Thoracic aorta (tissue), 2 donors: ENCODE results near the gene MUC4. TPM values are rescaled to one million over a fixed set of nuclear protein-coding genes. Genes with fewer than 3 reads are reported as not detected.

Source experiments
- ATAC-seq: fragments of 150-250 bp; one replicate; pipeline ENCODE4 v1.8.0; 2017; ENCODE audit warnings: low read depth; ENCODE audit not compliant: insufficient number of reproducible peaks, low FRiP score
- DNase-seq: peaks from one replicate; pipeline ENCODE4 v3.0.0-alpha.2; 2020; ENCODE audit warnings: low spot score
- H3K27ac ChIP-seq, 2 donors: fragments of 200-600 bp; sonication (generic); 1 replicate in 1 of 2; 2 replicates in 1 of 2; pipeline ENCODE4 v1.5.1; 2016; ENCODE audit warnings: mild to moderate bottlenecking in 2 of 2, moderate library complexity in 2 of 2
- H3K27me3 ChIP-seq: fragments of 200-600 bp; sonication (generic); replicated peaks from 2 replicates; pipeline ENCODE4 v1.6.0; 2016; ENCODE audit warnings: mild to moderate bottlenecking; ENCODE audit not compliant: insufficient read depth
- H3K36me3 ChIP-seq: fragments of 200-600 bp; sonication (generic); one replicate; pipeline ENCODE4 v1.5.1; 2016
- H3K4me1 ChIP-seq, 2 donors: fragments of 200-600 bp; sonication (generic); 1 replicate in 1 of 2; 2 replicates in 1 of 2; pipeline versions ENCODE4 v1.5.1 to v1.6.0; 2016; ENCODE audit warnings: low read depth in 2 of 2, mild to moderate bottlenecking in 1 of 2; ENCODE audit not compliant: control insufficient read depth in 1 of 2
- H3K4me3 ChIP-seq: fragments of 200-600 bp; sonication (generic); 2 replicates; pipeline ENCODE4 v1.5.1; 2016; ENCODE audit warnings: mild to moderate bottlenecking
- H3K9me3 ChIP-seq: fragments of 200-600 bp; sonication (generic); 2 replicates; pipeline ENCODE4 v1.5.1; 2016
- total RNA-seq, 2 donors: library from RNA; depleted of rRNA; stranded (reverse); fragments of >200 nt; gene quantifications; one replicate each; pipeline versions ENCODE4 v1.1.0 to v1.2.3, GENCODE V29; 2016
- TF ChIP-seq, protein P1 (sequence below): fragments of 200-600 bp; sonication (generic); IDR thresholded peaks from one replicate; pipeline ENCODE4 v1.5.1; 2019; ENCODE audit warnings: antibody characterized with exemption

Gene MUC4
- total RNA-seq, 2 donors from 2014 or later: not detected

DNA sequence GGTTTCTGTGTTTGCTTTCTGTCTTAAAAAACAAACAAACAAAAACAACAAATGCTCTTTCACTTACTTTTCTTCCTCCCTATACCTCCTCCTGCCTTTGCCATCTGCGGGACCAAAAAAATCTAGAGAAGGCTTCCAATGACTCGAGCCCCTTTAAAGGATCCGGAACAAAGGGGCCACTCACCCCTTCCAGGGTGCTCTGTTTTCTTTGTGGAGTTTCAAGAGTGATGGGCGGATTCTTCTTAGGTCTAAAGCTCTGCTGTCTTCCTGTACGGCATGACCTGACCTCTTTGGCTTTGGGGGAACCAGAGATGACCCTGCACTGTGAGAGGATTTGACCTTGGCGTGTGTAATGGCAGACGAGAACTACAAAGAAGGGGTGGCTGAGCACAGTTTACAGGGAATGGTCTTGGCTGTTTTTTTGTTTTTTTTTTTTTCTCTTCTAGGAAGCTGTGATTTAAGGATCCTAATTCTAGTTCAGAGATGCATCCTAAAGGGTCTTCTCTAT, 93.2 kb downstream of the MUC4 start:
- Histone ChIP-seq H3K4me3 (no peak overlapping the region), H3K4me1 (no peaks in the 10 kb centered on the region), H3K9me3 (no peaks in the 10 kb centered on the region), H3K27ac (no peak overlapping the region), H3K36me3 (peaks cover 18% of the 10 kb centered on the region), H3K27me3 (no peaks in the 10 kb centered on the region)
- DNase-seq: no peak
- no peak for ATAC-seq
- TF ChIP-seq, protein P1, sequence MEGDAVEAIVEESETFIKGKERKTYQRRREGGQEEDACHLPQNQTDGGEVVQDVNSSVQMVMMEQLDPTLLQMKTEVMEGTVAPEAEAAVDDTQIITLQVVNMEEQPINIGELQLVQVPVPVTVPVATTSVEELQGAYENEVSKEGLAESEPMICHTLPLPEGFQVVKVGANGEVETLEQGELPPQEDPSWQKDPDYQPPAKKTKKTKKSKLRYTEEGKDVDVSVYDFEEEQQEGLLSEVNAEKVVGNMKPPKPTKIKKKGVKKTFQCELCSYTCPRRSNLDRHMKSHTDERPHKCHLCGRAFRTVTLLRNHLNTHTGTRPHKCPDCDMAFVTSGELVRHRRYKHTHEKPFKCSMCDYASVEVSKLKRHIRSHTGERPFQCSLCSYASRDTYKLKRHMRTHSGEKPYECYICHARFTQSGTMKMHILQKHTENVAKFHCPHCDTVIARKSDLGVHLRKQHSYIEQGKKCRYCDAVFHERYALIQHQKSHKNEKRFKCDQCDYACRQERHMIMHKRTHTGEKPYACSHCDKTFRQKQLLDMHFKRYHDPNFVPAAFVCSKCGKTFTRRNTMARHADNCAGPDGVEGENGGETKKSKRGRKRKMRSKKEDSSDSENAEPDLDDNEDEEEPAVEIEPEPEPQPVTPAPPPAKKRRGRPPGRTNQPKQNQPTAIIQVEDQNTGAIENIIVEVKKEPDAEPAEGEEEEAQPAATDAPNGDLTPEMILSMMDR: no peak

DNA sequence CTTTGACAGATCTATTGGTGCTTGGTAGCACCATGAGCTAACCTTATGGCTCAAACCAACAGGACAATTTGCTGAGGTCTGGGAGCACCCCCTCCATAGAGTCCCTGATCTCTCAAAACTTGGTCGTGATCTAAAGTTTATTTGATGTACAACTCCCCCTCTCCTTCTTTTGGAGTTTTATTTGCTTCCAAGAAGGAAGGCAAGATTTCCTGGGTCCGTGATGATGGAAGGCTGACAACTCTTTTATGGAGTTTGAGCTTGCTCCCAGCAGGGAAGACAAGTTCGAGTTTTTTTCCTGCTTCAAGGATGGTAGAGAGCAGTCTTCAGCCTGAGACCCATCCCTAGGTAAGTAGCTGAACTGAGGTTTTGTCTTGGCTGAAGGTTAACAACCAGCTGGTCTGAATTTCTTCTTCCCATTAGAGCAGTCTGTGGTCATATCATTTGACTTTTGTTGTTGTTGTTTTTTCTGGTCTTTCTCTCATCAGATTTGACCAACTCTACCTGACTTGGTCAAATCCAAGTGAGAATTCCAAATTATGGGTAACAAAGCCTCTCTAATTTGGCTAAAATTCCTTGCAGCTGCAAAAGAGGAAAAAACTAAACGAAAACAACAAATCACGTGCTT, 93.8 kb downstream of the MUC4 start:
- Histone ChIP-seq H3K27ac (no peak overlapping the region), H3K4me3 (no peak overlapping the region), H3K27me3 (no peaks in the 10 kb centered on the region), H3K9me3 (no peaks in the 10 kb centered on the region), H3K4me1 (no peaks in the 10 kb centered on the region), H3K36me3 (peaks cover 18% of the 10 kb centered on the region)
- no peak for ATAC-seq
- DNase-seq: no peak
- TF ChIP-seq, protein P1: no peak

DNA sequence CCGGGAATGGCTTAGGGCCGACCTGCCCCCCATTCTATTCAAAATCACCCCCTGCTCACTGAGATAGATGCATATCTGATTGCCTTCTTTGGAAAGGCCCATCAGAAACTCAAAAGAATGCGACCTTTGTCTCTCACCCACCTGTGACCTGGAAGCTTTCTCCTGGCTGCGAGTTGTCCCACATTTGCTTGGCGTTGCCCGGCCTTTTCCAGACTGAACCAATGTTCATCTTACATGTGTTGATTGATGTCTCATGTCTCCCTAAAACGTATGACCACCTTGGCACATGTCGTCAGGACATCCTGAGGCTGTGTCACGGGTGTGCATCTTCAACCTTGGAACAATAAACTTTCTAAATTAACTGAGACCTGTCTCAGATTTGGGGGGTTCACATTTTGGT, 94.3 kb downstream of the MUC4 start:
- H3K4me3 ChIP-seq: no peak overlapping the region
- peaks cover 18% of the 10 kb centered on the region for H3K36me3 ChIP-seq
- TF ChIP-seq, protein P1: no peak
- no peaks in the 10 kb centered on the region for H3K4me1 ChIP-seq
- H3K9me3 ChIP-seq: no peaks in the 10 kb centered on the region
- H3K27me3 ChIP-seq: no peaks in the 10 kb centered on the region
- DNase-seq (no peak), ATAC-seq (no peak)
- no peak overlapping the region for H3K27ac ChIP-seq

DNA sequence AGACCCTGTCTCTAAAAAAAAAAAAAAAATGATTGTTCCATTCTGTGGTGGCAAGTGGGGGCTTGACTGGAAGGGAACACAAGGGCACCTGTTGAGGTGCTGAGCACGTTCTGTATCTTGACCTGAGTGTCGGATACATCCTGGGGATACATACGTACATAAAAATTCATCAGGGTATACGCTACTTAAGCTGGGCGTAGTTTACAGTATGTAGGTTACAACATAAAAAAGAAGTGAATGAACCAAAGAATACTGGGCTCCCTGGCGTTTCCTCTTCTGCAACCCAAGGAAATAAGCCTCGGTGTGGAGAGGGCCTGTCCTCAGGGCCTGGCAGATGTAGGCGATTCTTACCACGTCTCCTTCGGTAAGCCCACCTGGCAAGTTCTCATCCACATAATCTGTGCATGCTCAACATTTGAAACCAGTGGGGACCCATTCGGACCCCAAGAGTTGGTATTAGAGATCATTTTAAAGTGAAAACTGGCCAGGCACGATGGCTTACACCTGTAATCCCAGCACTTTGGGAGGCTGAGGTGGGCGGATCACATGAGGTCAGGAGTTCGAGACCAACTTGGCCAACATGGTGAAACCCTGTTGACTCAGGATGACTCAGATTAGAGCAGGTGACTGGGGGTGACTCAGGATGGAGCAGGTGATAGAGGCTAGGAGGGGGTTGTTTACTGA, 96.0 kb downstream of the MUC4 start:
- no peaks in the 10 kb centered on the region for H3K9me3 ChIP-seq
- ATAC-seq: no peak
- no peak overlapping the region for H3K27ac ChIP-seq
- no peaks in the 10 kb centered on the region for H3K4me1 ChIP-seq
- TF ChIP-seq, protein P1: no peak
- H3K27me3 ChIP-seq: no peaks in the 10 kb centered on the region
- H3K36me3 ChIP-seq: peaks cover 30% of the 10 kb centered on the region
- DNase-seq: no peak
- H3K4me3 ChIP-seq: no peak overlapping the region

DNA sequence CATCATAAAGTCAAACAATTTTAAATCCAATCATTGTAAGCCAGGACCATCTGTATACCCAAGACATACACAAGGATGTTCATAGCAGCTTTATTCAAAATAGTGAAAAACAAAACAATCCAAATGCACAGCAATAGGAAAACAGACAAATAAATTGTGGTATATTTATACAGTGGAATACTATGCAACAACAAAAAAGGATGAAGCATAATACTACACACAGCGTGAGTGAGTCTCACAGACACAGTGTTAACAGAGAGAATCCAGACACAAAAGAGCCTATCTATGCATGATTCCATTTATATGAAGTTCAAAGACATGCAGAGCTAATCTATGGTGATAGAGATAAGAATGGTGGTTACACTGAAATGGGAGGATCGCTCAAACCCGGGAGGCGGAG, 96.6 kb downstream of the MUC4 start:
- Histone ChIP-seq H3K4me1 (no peaks in the 10 kb centered on the region), H3K4me3 (no peak overlapping the region), H3K27me3 (no peaks in the 10 kb centered on the region), H3K36me3 (peaks cover 30% of the 10 kb centered on the region), H3K27ac (no peak overlapping the region), H3K9me3 (no peaks in the 10 kb centered on the region)
- no peak for ATAC-seq
- no peak for DNase-seq
- TF ChIP-seq, protein P1: no peak
